ENCODE data around the gene ADAMTS3. TPM values are rescaled to one million over a fixed set of nuclear protein-coding genes. Genes with fewer than 3 reads are reported as not detected.

Gene ADAMTS3
- total and polyA plus RNA-seq, 12 donors = 1.0 to 13.1 (median 2.2) TPM

- WGBS, 4 donors = 71 to 81% (median 76%) methylated on average over 2 of the region's 2 CpGs
- Histone ChIP-seq H3K36me3 (replicated peaks in 1 of 2) (no peaks in the 10 kb centered on the region), H3K27ac (no peak overlapping the region), H3K4me1 (replicated peaks in 1 of 2) (no peaks in the 10 kb centered on the region), H3K27me3 (no peaks in the 10 kb centered on the region), H3K9me3 (replicated peaks in 1 of 3) (no peaks in the 10 kb centered on the region), H3K4me3 (no peak overlapping the region)
- no peak for DNase-seq
- TF ChIP-seq CTCF (IDR thresholded peaks at IDR 0.05) (no peak), POLR2A (IDR thresholded peaks at IDR 0.05) (no peak)
- intact Hi-C loops (cut with DNase I) = loop anchor here in 1 of 2 donors (5.0 kb wide), 1 partner anchor 510 kb away; no protein-coding TSS in a partner anchor
Measured at GRCh38 chr4:72507167-72507566, 61.9 kb downstream of the ADAMTS3 start.

DNA sequence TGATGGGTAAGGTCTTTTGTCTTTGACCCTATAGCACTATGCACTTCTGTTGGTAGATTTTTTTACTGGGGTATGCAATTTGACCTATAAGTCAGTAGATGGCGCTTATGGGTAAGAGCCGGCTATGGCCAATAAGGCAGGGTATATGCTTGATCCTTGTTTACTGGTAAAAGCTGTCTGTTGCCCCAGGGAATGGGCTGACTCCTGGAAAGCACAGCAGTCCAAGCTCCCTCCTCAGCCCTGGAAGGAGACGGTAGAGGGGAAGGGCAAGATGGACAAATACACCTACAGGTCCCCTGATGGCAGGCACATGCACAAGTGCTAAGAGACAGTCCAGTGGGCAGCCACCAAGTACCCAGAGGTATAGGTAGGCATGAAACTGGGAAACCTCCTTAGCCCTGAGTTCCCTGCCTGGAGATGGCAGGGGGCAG is 63.7 kb downstream of the ADAMTS3 start:
- Histone ChIP-seq H3K36me3 (replicated peaks in 1 of 2) (no peaks in the 10 kb centered on the region), H3K4me3 (no peak overlapping the region), H3K9me3 (replicated peaks in 1 of 3) (no peaks in the 10 kb centered on the region), H3K4me1 (replicated peaks in 1 of 2) (no peaks in the 10 kb centered on the region), H3K27ac (no peak overlapping the region), H3K27me3 (no peaks in the 10 kb centered on the region)
- peak in 6 of 7 donors; percentile 19 to 59 (median 30) for DNase-seq
- 0 to 18% (median 13%) methylated on average over 2 to 3 of the region's 3 CpGs for WGBS, 4 donors
- peak; percentile 59 to 74 (median 66) for TF ChIP-seq CTCF (IDR thresholded peaks at IDR 0.05)
- TF ChIP-seq POLR2A (IDR thresholded peaks at IDR 0.05) = no peak
- intact Hi-C loops (cut with DNase I) = loop anchor here in 1 of 2 donors (5.0 kb wide), 1 partner anchor 512 kb away; no protein-coding TSS in a partner anchor

DNA sequence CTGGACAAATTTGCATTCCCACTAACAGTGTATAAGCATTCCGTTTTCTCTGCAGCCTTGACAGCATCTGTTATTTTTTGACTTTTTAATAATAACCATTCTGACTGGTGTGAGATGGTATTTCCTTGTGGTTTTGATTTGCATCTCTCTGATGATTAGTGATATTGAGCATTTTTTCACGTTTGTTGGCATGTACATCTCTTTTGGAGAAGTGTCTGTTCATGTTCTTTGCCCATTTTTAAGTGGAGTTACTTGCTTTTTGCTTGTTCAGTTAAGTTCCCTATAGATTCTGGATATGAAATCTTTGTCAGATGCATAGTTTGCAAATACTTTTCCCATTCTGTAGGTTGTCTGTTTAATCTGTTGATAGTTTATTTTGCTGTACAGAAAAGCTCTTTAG is 68.8 kb downstream of the ADAMTS3 start:
- intact Hi-C loops (cut with DNase I) = no loop called here
- no peaks in the 10 kb centered on the region for H3K27me3 ChIP-seq
- no peaks in the 10 kb centered on the region for H3K4me1 ChIP-seq (replicated peaks in 1 of 2)
- H3K36me3 ChIP-seq (replicated peaks in 1 of 2) = no peaks in the 10 kb centered on the region
- H3K9me3 ChIP-seq (replicated peaks in 1 of 3) = no peaks in the 10 kb centered on the region
- no peak overlapping the region for H3K4me3 ChIP-seq
- DNase-seq = no peak
- 85 to 95% (median 89%) methylated on average over 2 of the region's 2 CpGs for WGBS, 4 donors
- H3K27ac ChIP-seq = no peak overlapping the region
- no peak for TF ChIP-seq POLR2A (IDR thresholded peaks at IDR 0.05)
- no peak for TF ChIP-seq CTCF (IDR thresholded peaks at IDR 0.05)

GRCh38 chr4:72496119-72496518 is 72.9 kb downstream of the ADAMTS3 start:
- no peak for DNase-seq
- peaks cover 0 to 4% (median 0%) of the 10 kb centered on the region in 3 donors for H3K9me3 ChIP-seq (replicated peaks in 1 of 3)
- no peak overlapping the region for H3K27ac ChIP-seq
- no peak overlapping the region for H3K4me3 ChIP-seq
- WGBS, 4 donors = 50 to 74% (median 61%) methylated on average over 1 of the region's 1 CpG
- no peaks in the 10 kb centered on the region for H3K36me3 ChIP-seq (replicated peaks in 1 of 2)
- H3K27me3 ChIP-seq = no peaks in the 10 kb centered on the region
- no peaks in the 10 kb centered on the region for H3K4me1 ChIP-seq (replicated peaks in 1 of 2)
- intact Hi-C loops (cut with DNase I) = no loop called here
- TF ChIP-seq CTCF (IDR thresholded peaks at IDR 0.05) (no peak), POLR2A (IDR thresholded peaks at IDR 0.05) (no peak)
